Prostate gland (tissue), 2 donors: ENCODE measurements around the gene DENND6A.

Experiments
- CTCF ChIP-seq, 4 experiments: fragments of 200-600 bp in 2 of 4; fragments of 450-650 bp in 2 of 4; sonication (generic) in 2 of 4; IDR thresholded peaks; 1 replicate in 3 of 4; 2 replicates in 1 of 4; pipeline ENCODE4 v1.5.1; 2016 to 2019; ENCODE audit warnings: antibody characterized with exemption in 4 of 4, mild to moderate bottlenecking in 2 of 4, moderate library complexity in 2 of 4
- POLR2AphosphoS5 ChIP-seq: sonication (generic); formaldehyde crosslinking; IDR thresholded peaks from one replicate; pipeline ENCODE4 v1.6.1; 2017; ENCODE audit warnings: antibody characterized with exemption

- TF ChIP-seq POLR2AphosphoS5 (no peak), CTCF (IDR thresholded peaks at IDR 0.05) (no peak)
These were observed 33.5 kb upstream of the DENND6A start for GRCh38 chr3:57726397-57726796.
